ENCODE measurements around the gene CMTM5.

Gene CMTM5

GRCh38 chr14:23351681-23352505, 25.0 kb upstream of the CMTM5 start:
- no peak for TF ChIP-seq CTCF (IDR thresholded peaks at IDR 0.05)
- Histone ChIP-seq H3K9me3 (no peaks in the 10 kb centered on the region), H3K27ac (peak overlapping the region; percentile 8 to 53), H3K4me3 (peak overlapping the region; percentile 60 to 72), H3K4me1 (peaks cover 0 to 11% (median 10%) of the 10 kb centered on the region in 4 donors), H3K36me3 (peaks cover 0 to 35% (median 0%) of the 10 kb centered on the region in 3 donors), H3K27me3 (no peaks in the 10 kb centered on the region)
- intact Hi-C loops (cut with DNase I; ENCODE audit: low total_unique reads): no loop called here
- DNase-seq: no peak

GRCh38 chr14:23352506-23353432, 24.1 kb upstream of the CMTM5 start, which contains the start of gene SLC22A17:
Gene SLC22A17, minus strand, starts transcription at chr14:23352887.
- peak within 1 kb of the TSS; percentile 8 to 53 for H3K27ac ChIP-seq
- DNase-seq: peak; percentile 77 to 88

GRCh38 chr14:23353433-23353780, 23.4 kb upstream of the CMTM5 start:
- Histone ChIP-seq H3K4me3 (no peak overlapping the region), H3K27me3 (no peaks in the 10 kb centered on the region), H3K4me1 (peaks cover 0 to 11% (median 10%) of the 10 kb centered on the region in 4 donors), H3K9me3 (no peaks in the 10 kb centered on the region), H3K36me3 (peaks cover 0 to 37% (median 0%) of the 10 kb centered on the region in 3 donors), H3K27ac (no peak overlapping the region)
- intact Hi-C loops (cut with DNase I; ENCODE audit: low total_unique reads): no loop called here
- TF ChIP-seq CTCF (IDR thresholded peaks at IDR 0.05): no peak
- no peak for DNase-seq

More at GRCh38 chr14:23352506-23353432, 24.1 kb upstream of the CMTM5 start, which contains the start of gene SLC22A17:
- Histone ChIP-seq H3K4me1 (peaks cover 0 to 11% (median 10%) of the 10 kb centered on the region in 4 donors), H3K9me3 (no peaks in the 10 kb centered on the region), H3K36me3 (peaks cover 0 to 35% (median 0%) of the 10 kb centered on the region in 3 donors), H3K27me3 (no peaks in the 10 kb centered on the region), H3K4me3 (peak within 1 kb of the TSS; percentile 60 to 72)
- no peak for TF ChIP-seq CTCF (IDR thresholded peaks at IDR 0.05)
- intact Hi-C loops (cut with DNase I; ENCODE audit: low total_unique reads): no loop called here

- intact Hi-C loops (cut with DNase I; ENCODE audit: low total_unique reads): no loop called here
- Histone ChIP-seq H3K4me1 (peaks cover 0 to 14% (median 11%) of the 10 kb centered on the region in 4 donors), H3K36me3 (peaks cover 5 to 44% (median 7%) of the 10 kb centered on the region in 3 donors), H3K4me3 (no peak overlapping the region), H3K9me3 (no peaks in the 10 kb centered on the region), H3K27ac (no peak overlapping the region), H3K27me3 (no peaks in the 10 kb centered on the region)
- DNase-seq: no peak
- no peak for TF ChIP-seq CTCF (IDR thresholded peaks at IDR 0.05)
These were observed 21.9 kb upstream of the CMTM5 start for GRCh38 chr14:23354990-23355389.

- no peak for TF ChIP-seq CTCF (IDR thresholded peaks at IDR 0.05)
- intact Hi-C loops (cut with DNase I; ENCODE audit: low total_unique reads): no loop called here
- peaks cover 0 to 21% (median 11%) of the 10 kb centered on the region in 4 donors for H3K4me1 ChIP-seq
- H3K27ac ChIP-seq: no peak overlapping the region
- no peak for DNase-seq
- H3K4me3 ChIP-seq: no peak overlapping the region
- no peaks in the 10 kb centered on the region for H3K9me3 ChIP-seq
- peaks cover 9 to 54% (median 10%) of the 10 kb centered on the region in 3 donors for H3K36me3 ChIP-seq
- H3K27me3 ChIP-seq: no peaks in the 10 kb centered on the region
These were observed 20.9 kb upstream of the CMTM5 start for GRCh38 chr14:23355871-23356435.
